PC-3 (cell line): ENCODE measurements around the gene DHX29. TPM values are rescaled to one million over a fixed set of nuclear protein-coding genes. Genes with fewer than 3 reads are reported as not detected.

Experiments used
- ATAC-seq: fragments of 200-7000 bp; cut with Tn5 transposase; 2 replicates; pipeline ENCODE4 v1.9.1; 2020; ENCODE audit warnings: mild to moderate bottlenecking, moderate library complexity
- BruUV-seq: library from RNA; stranded (reverse); fragments of 400-500 nt; replicated peaks from 2 replicates; lab custom pipeline; 2021; lab: Mats Ljungman, UMichigan
- CTCF ChIA-PET: fragments of 300-600 bp; sonication (Branson Sonifier 250); formaldehyde crosslinking; loops from one replicate; lab custom pipeline; 2022; ENCODE audit warnings: antibody characterized with exemption; lab: Charles Lee
- POLR2A ChIA-PET: fragments of 300-600 bp; sonication (Branson Sonifier 250); formaldehyde crosslinking; loops from one replicate; lab custom pipeline; 2022; ENCODE audit warnings: antibody characterized with exemption; ENCODE audit not compliant: unreplicated experiment; lab: Charles Lee
- DNase-seq: peaks from one replicate; pipeline ENCODE4 v3.0.0-alpha.2; 2015
- H2AFZ ChIP-seq: fragments of 300-600 bp; sonication (generic); 2 replicates; pipeline ENCODE4 v1.6.0; 2016; ENCODE audit warnings: antibody characterized with exemption, low read length
- H3F3A ChIP-seq: fragments of 300-600 bp; sonication (generic); one replicate; pipeline ENCODE4 v1.6.0; 2017; ENCODE audit warnings: antibody characterized with exemption, low read length, control low read depth, mild to moderate bottlenecking; ENCODE audit not compliant: unreplicated experiment
- H3K27ac ChIP-seq: fragments of 300-600 bp; sonication (generic); 2 replicates; pipeline ENCODE4 v1.5.1; 2016; ENCODE audit warnings: mild to moderate bottlenecking, low read length
- H3K27me3 ChIP-seq: fragments of 300-600 bp; sonication (generic); 2 replicates; pipeline ENCODE4 v1.6.1; 2016; ENCODE audit warnings: low read length, mixed read lengths
- H3K36me3 ChIP-seq: fragments of 300-600 bp; sonication (generic); 2 replicates; pipeline ENCODE4 v1.6.1; 2016; ENCODE audit warnings: low read depth, mixed run types, low read length, mixed read lengths
- H3K4me1 ChIP-seq: fragments of 300-600 bp; sonication (generic); 2 replicates; pipeline ENCODE4 v1.5.1; 2016; ENCODE audit warnings: low read length; ENCODE audit not compliant: insufficient read depth
- H3K4me2 ChIP-seq: fragments of 300-600 bp; sonication (generic); 2 replicates; pipeline ENCODE4 v1.6.0; 2016; ENCODE audit warnings: low read length
- H3K4me3 ChIP-seq: fragments of 300-600 bp; sonication (generic); 2 replicates; pipeline ENCODE4 v1.5.1; 2016; ENCODE audit warnings: mild to moderate bottlenecking, low read length, mixed read lengths
- H3K79me2 ChIP-seq: fragments of 300-600 bp; sonication (generic); 2 replicates; pipeline ENCODE4 v1.6.1; 2017; ENCODE audit warnings: low read length, mixed read lengths
- H3K9ac ChIP-seq: fragments of 300-600 bp; sonication (generic); 2 replicates; pipeline ENCODE4 v1.6.0; 2016; ENCODE audit warnings: mild to moderate bottlenecking, low read length
- H3K9me2 ChIP-seq: fragments of 300-600 bp; sonication (generic); replicated peaks from 2 replicates; pipeline ENCODE4 v1.6.1; 2016; ENCODE audit warnings: mixed run types, low read length, mixed read lengths
- H3K9me3 ChIP-seq: fragments of 300-600 bp; sonication (generic); 2 replicates; pipeline ENCODE4 v1.6.1; 2016; ENCODE audit warnings: low read length, mixed read lengths
- H4K20me1 ChIP-seq: fragments of 300-600 bp; sonication (generic); 2 replicates; pipeline ENCODE4 v1.6.1; 2016; ENCODE audit warnings: low read length, mixed read lengths
- EZH2 ChIP-seq: fragments of 300-600 bp; sonication (generic); IDR thresholded peaks from one replicate; pipeline ENCODE4 v1.6.1; 2017; ENCODE audit warnings: antibody characterized with exemption, mild to moderate bottlenecking, low read length; ENCODE audit not compliant: unreplicated experiment
- EZH2phosphoT487 ChIP-seq: fragments of 300-600 bp; sonication (generic); IDR thresholded peaks from 2 replicates; pipeline ENCODE4 v1.6.1; 2018; ENCODE audit warnings: mild to moderate bottlenecking, antibody characterized with exemption, low read length, borderline replicate concordance
- intact Hi-C: fragments of 100-400 bp; cut with micrococcal nuclease; formaldehyde crosslinking; loops from 2 replicates; pipeline ENCODE4 v1.9.0; 2023
- total RNA-seq: library from RNA; depleted of rRNA; stranded (reverse); fragments of >200 nt; gene quantifications from 2 replicates; pipeline ENCODE4 v1.2.3, GENCODE V29; 2014
- TF ChIP-seq, protein P1 (sequence below): fragments of 300-600 bp; sonication (generic); conservative IDR thresholded peaks from 2 replicates; pipeline ENCODE4 v1.5.1; 2017; ENCODE audit warnings: antibody characterized with exemption, low read depth, mild to moderate bottlenecking, low read length

Gene DHX29
- total RNA-seq, 1 experiment from 2014 or later = 13.4 TPM

GRCh38 chr5:55289808-55290207, 17.7 kb downstream of the DHX29 start:
- Histone ChIP-seq H3K27me3 (no peaks in the 10 kb centered on the region), H3K27ac (no peak overlapping the region), H3K9me2 (no peaks in the 10 kb centered on the region), H3F3A (no peaks in the 10 kb centered on the region), H3K4me2 (no peak overlapping the region), H3K36me3 (peaks cover 9% of the 10 kb centered on the region; the same call in 1 of the 2 replicates), H3K4me1 (no peaks in the 10 kb centered on the region), H3K79me2 (no peaks in the 10 kb centered on the region), H3K9ac (no peak overlapping the region), H2AFZ (no peak overlapping the region), H3K4me3 (no peak overlapping the region), H3K9me3 (no peaks in the 10 kb centered on the region), H4K20me1 (no peaks in the 10 kb centered on the region)
- DNase-seq (no peak), ATAC-seq (no peak)
- ChIA-PET CTCF (no interaction called here), POLR2A (no interaction called here)
- BruUV-seq = no TSS peak
- intact Hi-C loops = no loop called here
- TF ChIP-seq, protein P1, sequence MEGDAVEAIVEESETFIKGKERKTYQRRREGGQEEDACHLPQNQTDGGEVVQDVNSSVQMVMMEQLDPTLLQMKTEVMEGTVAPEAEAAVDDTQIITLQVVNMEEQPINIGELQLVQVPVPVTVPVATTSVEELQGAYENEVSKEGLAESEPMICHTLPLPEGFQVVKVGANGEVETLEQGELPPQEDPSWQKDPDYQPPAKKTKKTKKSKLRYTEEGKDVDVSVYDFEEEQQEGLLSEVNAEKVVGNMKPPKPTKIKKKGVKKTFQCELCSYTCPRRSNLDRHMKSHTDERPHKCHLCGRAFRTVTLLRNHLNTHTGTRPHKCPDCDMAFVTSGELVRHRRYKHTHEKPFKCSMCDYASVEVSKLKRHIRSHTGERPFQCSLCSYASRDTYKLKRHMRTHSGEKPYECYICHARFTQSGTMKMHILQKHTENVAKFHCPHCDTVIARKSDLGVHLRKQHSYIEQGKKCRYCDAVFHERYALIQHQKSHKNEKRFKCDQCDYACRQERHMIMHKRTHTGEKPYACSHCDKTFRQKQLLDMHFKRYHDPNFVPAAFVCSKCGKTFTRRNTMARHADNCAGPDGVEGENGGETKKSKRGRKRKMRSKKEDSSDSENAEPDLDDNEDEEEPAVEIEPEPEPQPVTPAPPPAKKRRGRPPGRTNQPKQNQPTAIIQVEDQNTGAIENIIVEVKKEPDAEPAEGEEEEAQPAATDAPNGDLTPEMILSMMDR = no peak
- no peak for TF ChIP-seq EZH2
- TF ChIP-seq EZH2phosphoT487 = no peak

DNA sequence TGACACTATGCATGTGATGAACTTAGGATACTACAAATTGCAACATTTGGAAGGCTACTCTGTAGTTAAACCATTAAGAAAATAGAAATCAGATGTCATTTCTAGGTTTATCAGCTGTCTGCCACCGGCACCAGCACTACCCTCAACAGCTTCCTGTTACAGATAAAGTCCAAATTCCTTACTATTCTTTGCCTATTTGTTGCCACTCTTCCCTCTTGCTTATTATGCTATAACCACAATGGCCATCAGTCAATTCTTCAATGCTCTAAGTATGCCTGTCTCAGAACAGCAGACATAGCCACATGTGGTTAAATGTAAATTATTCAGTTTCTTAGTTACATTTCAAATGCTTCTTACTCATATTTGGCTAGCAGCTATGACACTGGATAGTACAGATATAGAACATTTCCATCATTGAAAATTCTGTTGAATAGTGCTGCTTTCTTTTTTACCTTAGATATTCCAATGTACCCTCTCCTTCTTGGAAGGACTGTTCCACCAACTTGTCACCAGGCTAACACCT, 21.0 kb downstream of the DHX29 start:
- ChIA-PET POLR2A (no interaction called here), CTCF (no interaction called here)
- H3K27ac ChIP-seq = no peak overlapping the region
- BruUV-seq = no TSS peak
- no peaks in the 10 kb centered on the region for H3K79me2 ChIP-seq
- no peaks in the 10 kb centered on the region for H4K20me1 ChIP-seq
- H3K4me1 ChIP-seq = no peaks in the 10 kb centered on the region
- no peak for ATAC-seq
- no peaks in the 10 kb centered on the region for H3K27me3 ChIP-seq
- TF ChIP-seq EZH2 = no peak
- no peak for TF ChIP-seq EZH2phosphoT487
- TF ChIP-seq, protein P1 = no peak
- no peak overlapping the region for H3K4me3 ChIP-seq
- peaks cover 9% of the 10 kb centered on the region for H3K36me3 ChIP-seq
- H3K9me3 ChIP-seq = no peaks in the 10 kb centered on the region
- H3K4me2 ChIP-seq = no peak overlapping the region
- no peaks in the 10 kb centered on the region for H3F3A ChIP-seq
- H2AFZ ChIP-seq = no peak overlapping the region
- H3K9me2 ChIP-seq = no peaks in the 10 kb centered on the region
- H3K9ac ChIP-seq = no peak overlapping the region
- no peak for DNase-seq
- intact Hi-C loops = no loop called here

GRCh38 chr5:55278778-55279177, 28.7 kb downstream of the DHX29 start:
- Histone ChIP-seq H4K20me1 (no peaks in the 10 kb centered on the region), H3K4me3 (no peak overlapping the region), H3F3A (no peaks in the 10 kb centered on the region), H3K79me2 (no peaks in the 10 kb centered on the region), H2AFZ (no peak overlapping the region), H3K4me1 (no peaks in the 10 kb centered on the region), H3K4me2 (no peak overlapping the region), H3K9ac (no peak overlapping the region), H3K27me3 (no peaks in the 10 kb centered on the region), H3K9me3 (no peaks in the 10 kb centered on the region), H3K27ac (no peak overlapping the region), H3K9me2 (no peaks in the 10 kb centered on the region), H3K36me3 (peaks cover 22% of the 10 kb centered on the region)
- ATAC-seq (no peak), DNase-seq (peak; percentile 1)
- CTCF ChIA-PET = no interaction called here
- POLR2A ChIA-PET = no interaction called here
- no TSS peak for BruUV-seq
- TF ChIP-seq EZH2 (no peak), EZH2phosphoT487 (no peak)
- TF ChIP-seq, protein P1 = no peak
- intact Hi-C loops = no loop called here
